ENCODE measurements around the gene KAT2B.
"Not testable (repeated sequence)": the region's sequence is repeated elsewhere in the genome, so short reads cannot be mapped to it uniquely, and the experiment has no call there.

Gene KAT2B

GRCh38 chr3:20015525-20015924 is 24.7 kb upstream of the KAT2B start:
- H3K14ac ChIP-seq (ENCODE audit: low read length) = no peak overlapping the region
- H3K4me3 ChIP-seq (ENCODE audit: low read depth, low read length) = no peak overlapping the region
- no peak overlapping the region for H2BK120ac ChIP-seq (ENCODE audit: insufficient read depth, low read length, poor library complexity)
- H3K79me2 ChIP-seq (ENCODE audit: control insufficient read depth, insufficient read depth, low read length, poor library complexity) = no peaks in the 10 kb centered on the region
- H4K8ac ChIP-seq (ENCODE audit: low read depth, low read length) = no peak overlapping the region
- H3K4me1 ChIP-seq (ENCODE audit: control insufficient read depth in 1 of 2, insufficient read depth in 2 of 2, low read length in 2 of 2) = no peaks in the 10 kb centered on the region
- no peak overlapping the region for H2BK5ac ChIP-seq (ENCODE audit: low read depth, low read length, poor library complexity)
- no peak overlapping the region for H3K4ac ChIP-seq (ENCODE audit: low read depth, low read length)
- no peak overlapping the region for H3K9ac ChIP-seq (ENCODE audit: low read length)
- H2AK5ac ChIP-seq (ENCODE audit: low read length) = no peak overlapping the region
- H4K91ac ChIP-seq (ENCODE audit: low read depth, low read length) = no peak overlapping the region
- no peaks in the 10 kb centered on the region for H3K79me1 ChIP-seq (ENCODE audit: low read length)
- no peaks in the 10 kb centered on the region for H3K9me3 ChIP-seq (ENCODE audit: insufficient read depth, low read depth, low read length)
- WGBS (ENCODE audit: extremely low coverage, insufficient coverage, insufficient read length) = no CpG with 5 or more reads among the region's 1 CpG
- H2AFZ ChIP-seq (ENCODE audit: insufficient read depth, low read length, poor library complexity) = no peak overlapping the region
- H3K23ac ChIP-seq (ENCODE audit: low read length) = no peak overlapping the region
- H3K27ac ChIP-seq (ENCODE audit: low read depth, low read length) = no peak overlapping the region
- no peak overlapping the region for H4K12ac ChIP-seq (ENCODE audit: low read depth, low read length)
- no peaks in the 10 kb centered on the region for H3K27me3 ChIP-seq (ENCODE audit: insufficient read depth, low read length)
- no peak overlapping the region for H2BK12ac ChIP-seq (ENCODE audit: low read length)
- no peak for DNase-seq
- H3K4me2 ChIP-seq (ENCODE audit: low read length) = no peak overlapping the region
- H3K18ac ChIP-seq (ENCODE audit: low read length) = no peak overlapping the region
- no peaks in the 10 kb centered on the region for H3K36me3 ChIP-seq (ENCODE audit: control insufficient read depth in 1 of 2, insufficient read depth in 2 of 2, low read length in 2 of 2)

GRCh38 chr3:20016076-20016475 is 24.2 kb upstream of the KAT2B start:
- not testable (repeated sequence) for H3K14ac ChIP-seq (ENCODE audit: low read length); H3K27me3 ChIP-seq (ENCODE audit: insufficient read depth, low read length); H4K8ac ChIP-seq (ENCODE audit: low read depth, low read length); H3K36me3 ChIP-seq (ENCODE audit: control insufficient read depth in 1 of 2, insufficient read depth in 2 of 2, low read length in 2 of 2); H4K91ac ChIP-seq (ENCODE audit: low read depth, low read length); H3K4me2 ChIP-seq (ENCODE audit: low read length); H3K23ac ChIP-seq (ENCODE audit: low read length); H3K79me2 ChIP-seq (ENCODE audit: control insufficient read depth, insufficient read depth, low read length, poor library complexity); H2BK5ac ChIP-seq (ENCODE audit: low read depth, low read length, poor library complexity); H3K4ac ChIP-seq (ENCODE audit: low read depth, low read length); H4K12ac ChIP-seq (ENCODE audit: low read depth, low read length); H3K4me3 ChIP-seq (ENCODE audit: low read depth, low read length); H3K18ac ChIP-seq (ENCODE audit: low read length); H2BK120ac ChIP-seq (ENCODE audit: insufficient read depth, low read length, poor library complexity); H3K9me3 ChIP-seq (ENCODE audit: insufficient read depth, low read depth, low read length); H2AK5ac ChIP-seq (ENCODE audit: low read length); DNase-seq; H3K9ac ChIP-seq (ENCODE audit: low read length); H3K79me1 ChIP-seq (ENCODE audit: low read length); H3K27ac ChIP-seq (ENCODE audit: low read depth, low read length); H2BK12ac ChIP-seq (ENCODE audit: low read length); H3K4me1 ChIP-seq (ENCODE audit: control insufficient read depth in 1 of 2, insufficient read depth in 2 of 2, low read length in 2 of 2); H2AFZ ChIP-seq (ENCODE audit: insufficient read depth, low read length, poor library complexity)
- no CpG with 5 or more reads among the region's 3 CpGs for WGBS (ENCODE audit: extremely low coverage, insufficient coverage, insufficient read length)

- H4K12ac ChIP-seq (ENCODE audit: low read depth, low read length) = no peak overlapping the region
- H2BK12ac ChIP-seq (ENCODE audit: low read length) = no peak overlapping the region
- H3K4me3 ChIP-seq (ENCODE audit: low read depth, low read length) = no peak overlapping the region
- no peak overlapping the region for H3K18ac ChIP-seq (ENCODE audit: low read length)
- H2BK5ac ChIP-seq (ENCODE audit: low read depth, low read length, poor library complexity) = no peak overlapping the region
- DNase-seq = no peak
- no peak overlapping the region for H4K91ac ChIP-seq (ENCODE audit: low read depth, low read length)
- no peaks in the 10 kb centered on the region for H3K79me2 ChIP-seq (ENCODE audit: control insufficient read depth, insufficient read depth, low read length, poor library complexity)
- no peak overlapping the region for H2BK120ac ChIP-seq (ENCODE audit: insufficient read depth, low read length, poor library complexity)
- no CpG with 5 or more reads among the region's 2 CpGs for WGBS (ENCODE audit: extremely low coverage, insufficient coverage, insufficient read length)
- no peak overlapping the region for H3K9ac ChIP-seq (ENCODE audit: low read length)
- H3K4ac ChIP-seq (ENCODE audit: low read depth, low read length) = no peak overlapping the region
- no peaks in the 10 kb centered on the region for H3K27me3 ChIP-seq (ENCODE audit: insufficient read depth, low read length)
- no peaks in the 10 kb centered on the region for H3K36me3 ChIP-seq (ENCODE audit: control insufficient read depth in 1 of 2, insufficient read depth in 2 of 2, low read length in 2 of 2)
- no peak overlapping the region for H2AK5ac ChIP-seq (ENCODE audit: low read length)
- no peaks in the 10 kb centered on the region for H3K4me1 ChIP-seq (ENCODE audit: control insufficient read depth in 1 of 2, insufficient read depth in 2 of 2, low read length in 2 of 2)
- H2AFZ ChIP-seq (ENCODE audit: insufficient read depth, low read length, poor library complexity) = no peak overlapping the region
- no peaks in the 10 kb centered on the region for H3K79me1 ChIP-seq (ENCODE audit: low read length)
- H3K23ac ChIP-seq (ENCODE audit: low read length) = no peak overlapping the region
- H4K8ac ChIP-seq (ENCODE audit: low read depth, low read length) = no peak overlapping the region
- H3K27ac ChIP-seq (ENCODE audit: low read depth, low read length) = no peak overlapping the region
- H3K14ac ChIP-seq (ENCODE audit: low read length) = no peak overlapping the region
- H3K4me2 ChIP-seq (ENCODE audit: low read length) = no peak overlapping the region
- no peaks in the 10 kb centered on the region for H3K9me3 ChIP-seq (ENCODE audit: insufficient read depth, low read depth, low read length)
Measured at GRCh38 chr3:20022954-20023622, 17.2 kb upstream of the KAT2B start.

GRCh38 chr3:20023623-20024405 is 16.4 kb upstream of the KAT2B start:
- no peaks in the 10 kb centered on the region for H3K9me3 ChIP-seq (ENCODE audit: insufficient read depth, low read depth, low read length)
- H3K36me3 ChIP-seq (ENCODE audit: control insufficient read depth in 1 of 2, insufficient read depth in 2 of 2, low read length in 2 of 2) = no peaks in the 10 kb centered on the region
- no peak overlapping the region for H3K18ac ChIP-seq (ENCODE audit: low read length)
- no peak overlapping the region for H3K23ac ChIP-seq (ENCODE audit: low read length)
- DNase-seq = no peak
- no peak overlapping the region for H3K4me3 ChIP-seq (ENCODE audit: low read depth, low read length)
- WGBS (ENCODE audit: extremely low coverage, insufficient coverage, insufficient read length) = no CpG with 5 or more reads among the region's 2 CpGs
- H3K4me2 ChIP-seq (ENCODE audit: low read length) = no peak overlapping the region
- H4K8ac ChIP-seq (ENCODE audit: low read depth, low read length) = no peak overlapping the region
- no peak overlapping the region for H4K12ac ChIP-seq (ENCODE audit: low read depth, low read length)
- H2BK12ac ChIP-seq (ENCODE audit: low read length) = no peak overlapping the region
- H3K14ac ChIP-seq (ENCODE audit: low read length) = no peak overlapping the region
- no peak overlapping the region for H2AK5ac ChIP-seq (ENCODE audit: low read length)
- H2BK120ac ChIP-seq (ENCODE audit: insufficient read depth, low read length, poor library complexity) = no peak overlapping the region
- no peaks in the 10 kb centered on the region for H3K79me1 ChIP-seq (ENCODE audit: low read length)
- H3K27ac ChIP-seq (ENCODE audit: low read depth, low read length) = no peak overlapping the region
- H4K91ac ChIP-seq (ENCODE audit: low read depth, low read length) = no peak overlapping the region
- no peak overlapping the region for H3K4ac ChIP-seq (ENCODE audit: low read depth, low read length)
- no peaks in the 10 kb centered on the region for H3K4me1 ChIP-seq (ENCODE audit: control insufficient read depth in 1 of 2, insufficient read depth in 2 of 2, low read length in 2 of 2)
- no peaks in the 10 kb centered on the region for H3K27me3 ChIP-seq (ENCODE audit: insufficient read depth, low read length)
- no peaks in the 10 kb centered on the region for H3K79me2 ChIP-seq (ENCODE audit: control insufficient read depth, insufficient read depth, low read length, poor library complexity)
- no peak overlapping the region for H2AFZ ChIP-seq (ENCODE audit: insufficient read depth, low read length, poor library complexity)
- no peak overlapping the region for H2BK5ac ChIP-seq (ENCODE audit: low read depth, low read length, poor library complexity)
- no peak overlapping the region for H3K9ac ChIP-seq (ENCODE audit: low read length)
